ENCODE measurements around the gene TNK2. TPM values are rescaled to one million over a fixed set of nuclear protein-coding genes. Genes with fewer than 3 reads are reported as not detected.

Gene TNK2
- total RNA-seq, 2 experiments from 2014 or later = 43.6 to 92.1 TPM

DNA sequence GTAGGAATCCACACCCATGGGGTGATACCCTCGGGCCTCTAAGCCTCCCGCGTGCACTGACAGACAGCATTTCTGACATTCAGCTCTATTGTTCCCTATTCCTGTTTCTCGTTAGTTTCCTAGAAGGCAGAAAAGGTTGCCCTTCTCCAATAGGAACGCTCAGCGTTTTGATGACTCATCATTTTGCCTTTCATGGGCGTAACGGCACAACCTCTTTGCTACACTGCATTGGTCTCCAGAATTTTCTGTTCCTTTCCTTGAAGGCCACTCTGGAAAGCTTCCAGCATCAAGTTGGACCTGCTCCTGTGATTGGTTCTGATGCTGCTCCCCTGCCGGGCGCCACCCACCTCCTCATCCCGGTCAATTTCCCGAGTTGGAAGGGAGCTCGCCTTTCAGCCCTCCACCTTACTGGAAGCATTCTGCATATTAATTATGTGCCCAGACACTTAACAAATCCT, 13.0 kb upstream of the TNK2 start:
- CTCF ChIA-PET (ENCODE audit: unreplicated experiment) = no interaction called here
- Histone ChIP-seq H3K79me2 (ENCODE audit: insufficient read depth, low read depth, low read length) (no peaks in the 10 kb centered on the region), H4K20me1 (ENCODE audit: insufficient read depth, low read length) (no peaks in the 10 kb centered on the region), H3K27ac (ENCODE audit: low read depth, low read length, poor library complexity, severe bottlenecking) (no peak overlapping the region), H3K9me3 (ENCODE audit: low read length) (no peaks in the 10 kb centered on the region), H3K4me3 (ENCODE audit: low read depth, low read length, poor library complexity, severe bottlenecking) (no peak overlapping the region), H3K4me2 (ENCODE audit: low read length) (no peak overlapping the region), H3K9me2 (ENCODE audit: insufficient read depth, low read length) (no peaks in the 10 kb centered on the region), H3K4me1 (ENCODE audit: insufficient read depth, low read length, poor library complexity, severe bottlenecking) (no peaks in the 10 kb centered on the region), H2AFZ (ENCODE audit: low read length) (no peak overlapping the region), H3K36me3 (ENCODE audit: insufficient read depth, low read length) (no peaks in the 10 kb centered on the region)
- no TSS peak for BruUV-seq (replicated peaks)
- POLR2A ChIA-PET = interaction anchor here (0.7 kb wide), 1 partner anchor 289 kb away, joined by 3 read pairs; no protein-coding TSS in a partner anchor
- intact Hi-C loops (cut with micrococcal nuclease; ENCODE audit: unreplicated experiment) = no loop called here
- no peak for DNase-seq (ENCODE audit: low spot score)
- no peak for TF ChIP-seq EZH2phosphoT487 (IDR thresholded peaks at IDR 0.05; ENCODE audit: borderline replicate concordance, low read depth, low read length)

DNA sequence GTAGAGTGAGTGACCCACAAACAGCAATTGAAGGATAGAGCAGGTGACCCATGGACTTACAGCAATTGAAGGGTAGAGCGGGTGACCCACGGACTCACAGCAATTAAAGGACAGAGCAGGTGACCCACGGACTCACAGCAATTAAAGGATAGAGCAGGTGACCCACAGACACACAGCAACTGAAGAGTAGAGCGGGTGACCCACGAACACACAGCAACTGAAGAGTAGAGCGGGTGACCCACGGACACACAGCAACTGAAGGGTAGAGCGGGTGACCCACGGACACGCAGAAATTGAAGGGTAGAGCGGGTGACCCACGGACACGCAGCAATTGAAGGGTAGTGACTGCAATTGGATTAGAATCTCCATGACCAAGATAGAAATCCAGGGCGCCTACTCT, 9.8 kb upstream of the TNK2 start:
- H3K9me3 ChIP-seq (ENCODE audit: low read length) = no peaks in the 10 kb centered on the region
- no peak overlapping the region for H3K27ac ChIP-seq (ENCODE audit: low read depth, low read length, poor library complexity, severe bottlenecking)
- no peaks in the 10 kb centered on the region for H3K79me2 ChIP-seq (ENCODE audit: insufficient read depth, low read depth, low read length)
- POLR2A ChIA-PET = no interaction called here
- H3K4me1 ChIP-seq (ENCODE audit: insufficient read depth, low read length, poor library complexity, severe bottlenecking) = peaks cover 9% of the 10 kb centered on the region
- H3K9me2 ChIP-seq (ENCODE audit: insufficient read depth, low read length) = no peaks in the 10 kb centered on the region
- H3K4me2 ChIP-seq (ENCODE audit: low read length) = no peak overlapping the region
- H3K4me3 ChIP-seq (ENCODE audit: low read depth, low read length, poor library complexity, severe bottlenecking) = no peak overlapping the region
- DNase-seq (ENCODE audit: low spot score) = no peak
- CTCF ChIA-PET (ENCODE audit: unreplicated experiment) = no interaction called here
- no peak overlapping the region for H2AFZ ChIP-seq (ENCODE audit: low read length)
- H4K20me1 ChIP-seq (ENCODE audit: insufficient read depth, low read length) = no peaks in the 10 kb centered on the region
- no peaks in the 10 kb centered on the region for H3K36me3 ChIP-seq (ENCODE audit: insufficient read depth, low read length)
- no peak for TF ChIP-seq EZH2phosphoT487 (IDR thresholded peaks at IDR 0.05; ENCODE audit: borderline replicate concordance, low read depth, low read length)
- TF ChIP-seq, protein P1, sequence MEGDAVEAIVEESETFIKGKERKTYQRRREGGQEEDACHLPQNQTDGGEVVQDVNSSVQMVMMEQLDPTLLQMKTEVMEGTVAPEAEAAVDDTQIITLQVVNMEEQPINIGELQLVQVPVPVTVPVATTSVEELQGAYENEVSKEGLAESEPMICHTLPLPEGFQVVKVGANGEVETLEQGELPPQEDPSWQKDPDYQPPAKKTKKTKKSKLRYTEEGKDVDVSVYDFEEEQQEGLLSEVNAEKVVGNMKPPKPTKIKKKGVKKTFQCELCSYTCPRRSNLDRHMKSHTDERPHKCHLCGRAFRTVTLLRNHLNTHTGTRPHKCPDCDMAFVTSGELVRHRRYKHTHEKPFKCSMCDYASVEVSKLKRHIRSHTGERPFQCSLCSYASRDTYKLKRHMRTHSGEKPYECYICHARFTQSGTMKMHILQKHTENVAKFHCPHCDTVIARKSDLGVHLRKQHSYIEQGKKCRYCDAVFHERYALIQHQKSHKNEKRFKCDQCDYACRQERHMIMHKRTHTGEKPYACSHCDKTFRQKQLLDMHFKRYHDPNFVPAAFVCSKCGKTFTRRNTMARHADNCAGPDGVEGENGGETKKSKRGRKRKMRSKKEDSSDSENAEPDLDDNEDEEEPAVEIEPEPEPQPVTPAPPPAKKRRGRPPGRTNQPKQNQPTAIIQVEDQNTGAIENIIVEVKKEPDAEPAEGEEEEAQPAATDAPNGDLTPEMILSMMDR (conservative IDR thresholded peaks at IDR 0.05; ENCODE audit: low read length) = no peak
- BruUV-seq (replicated peaks) = no TSS peak
- intact Hi-C loops (cut with micrococcal nuclease; ENCODE audit: unreplicated experiment) = no loop called here

- TF ChIP-seq, protein P1 (conservative IDR thresholded peaks at IDR 0.05; ENCODE audit: low read length) = no peak
- no peak for TF ChIP-seq EZH2phosphoT487 (IDR thresholded peaks at IDR 0.05; ENCODE audit: borderline replicate concordance, low read depth, low read length)
- H3K4me3 ChIP-seq (ENCODE audit: low read depth, low read length, poor library complexity, severe bottlenecking) = no peak overlapping the region
- BruUV-seq (replicated peaks) = no TSS peak
- no peak overlapping the region for H3K27ac ChIP-seq (ENCODE audit: low read depth, low read length, poor library complexity, severe bottlenecking)
- H3K4me2 ChIP-seq (ENCODE audit: low read length) = no peak overlapping the region
- peaks cover 9% of the 10 kb centered on the region for H3K4me1 ChIP-seq (ENCODE audit: insufficient read depth, low read length, poor library complexity, severe bottlenecking)
- ChIA-PET POLR2A (no interaction called here), CTCF (ENCODE audit: unreplicated experiment) (no interaction called here)
- H3K9me3 ChIP-seq (ENCODE audit: low read length) = no peaks in the 10 kb centered on the region
- intact Hi-C loops (cut with micrococcal nuclease; ENCODE audit: unreplicated experiment) = no loop called here
- H3K9me2 ChIP-seq (ENCODE audit: insufficient read depth, low read length) = no peaks in the 10 kb centered on the region
- no peak overlapping the region for H2AFZ ChIP-seq (ENCODE audit: low read length)
- H3K79me2 ChIP-seq (ENCODE audit: insufficient read depth, low read depth, low read length) = no peaks in the 10 kb centered on the region
- DNase-seq (ENCODE audit: low spot score) = no peak
- H4K20me1 ChIP-seq (ENCODE audit: insufficient read depth, low read length) = no peaks in the 10 kb centered on the region
- no peaks in the 10 kb centered on the region for H3K36me3 ChIP-seq (ENCODE audit: insufficient read depth, low read length)
These were observed 8.6 kb upstream of the TNK2 start for GRCh38 chr3:195916991-195917390.

Data from OCI-LY7 (cell line).